ENCODE results near the gene CENPVL1.
A peak's percentile ranks its signal among the peaks of the same experiment; 100 is the strongest.
"Not testable (repeated sequence)": the region's sequence is repeated elsewhere in the genome, so short reads cannot be mapped to it uniquely, and the experiment has no call there.

The CENPVL1 gene

DNA sequence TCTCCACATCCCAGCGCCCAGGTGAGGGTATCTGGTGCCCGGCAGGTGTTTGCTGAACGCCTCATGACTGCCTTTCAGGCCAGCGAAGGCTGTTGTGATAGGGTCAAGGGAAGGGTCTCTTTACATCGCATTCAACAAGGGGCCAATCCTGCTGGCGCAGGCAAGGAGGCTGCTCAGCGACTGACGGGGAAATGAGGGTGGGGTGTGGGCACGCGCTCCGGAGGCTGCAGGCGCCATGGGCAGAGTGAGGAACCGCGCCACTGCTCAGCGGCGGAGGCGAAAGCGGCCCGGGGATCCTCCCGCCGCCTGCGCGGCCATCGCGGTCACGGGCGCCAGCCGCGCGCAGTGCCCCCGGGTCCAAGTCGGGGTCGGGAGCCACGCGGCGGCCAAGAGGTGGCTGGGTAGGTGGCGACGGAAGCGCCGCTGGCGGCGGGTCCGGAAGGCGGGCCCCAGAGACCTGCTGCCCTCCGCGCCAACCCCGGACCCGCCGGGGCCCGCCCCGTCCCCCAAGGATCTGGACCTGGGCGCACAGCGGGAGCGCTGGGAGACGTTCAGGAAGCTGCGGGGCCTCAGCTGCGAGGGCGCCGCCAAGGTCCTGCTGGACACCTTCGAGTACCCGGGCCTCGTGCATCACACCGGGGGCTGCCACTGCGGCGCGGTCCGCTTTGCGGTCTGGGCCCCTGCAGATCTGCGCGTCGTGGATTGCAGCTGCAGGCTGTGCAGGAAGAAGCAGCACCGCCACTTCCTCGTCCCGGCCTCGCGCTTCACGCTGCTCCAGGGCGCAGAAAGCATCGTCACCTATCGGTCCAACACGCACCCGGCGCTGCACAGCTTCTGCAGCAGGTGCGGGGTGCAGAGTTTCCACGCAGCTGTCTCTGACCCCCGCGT, at the start of gene CENPVL1:
CENPVL1 (plus strand) TSS at position 236 of the 888 bp plus-strand sequence; CDS start at position 236, 0 bp downstream.
- H3K9me3 Mint-ChIP-seq; intact Hi-C loops (cut with micrococcal nuclease); H3K36me3 Mint-ChIP-seq (ENCODE audit: low read depth); H3K27ac Mint-ChIP-seq; H3K4me1 Mint-ChIP-seq (ENCODE audit: low read depth); H3K27me3 Mint-ChIP-seq; H3K4me3 Mint-ChIP-seq: not testable (repeated sequence)

DNA sequence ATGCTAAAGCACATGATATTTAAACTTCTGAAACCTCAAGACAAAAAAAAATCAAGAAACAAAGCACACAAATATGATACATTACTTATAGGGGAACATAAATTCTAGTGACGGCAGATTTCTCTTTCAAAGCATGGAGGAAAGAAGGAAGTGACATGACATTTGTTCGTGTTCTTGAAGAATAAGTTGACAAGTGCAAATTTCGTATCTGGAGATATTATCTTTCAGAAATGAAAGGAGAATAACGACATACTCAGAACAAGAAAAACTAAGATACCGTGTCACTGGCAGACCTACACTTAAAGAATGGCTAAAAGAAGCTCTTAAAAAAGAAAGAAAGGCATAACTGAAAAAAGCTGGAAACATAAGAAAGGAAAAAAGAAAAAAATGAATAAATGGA, 44.3 kb upstream of the CENPVL1 start:
- H3K27ac Mint-ChIP-seq, result no peak overlapping the region
- no peaks in the 10 kb centered on the region for H3K4me1 Mint-ChIP-seq (ENCODE audit: low read depth)
- peaks cover 2% of the 10 kb centered on the region for H3K27me3 Mint-ChIP-seq
- no peaks in the 10 kb centered on the region for H3K36me3 Mint-ChIP-seq (ENCODE audit: low read depth)
- no peak overlapping the region for H3K4me3 Mint-ChIP-seq
- intact Hi-C loops (cut with micrococcal nuclease), result no loop called here
- no peaks in the 10 kb centered on the region for H3K9me3 Mint-ChIP-seq

DNA sequence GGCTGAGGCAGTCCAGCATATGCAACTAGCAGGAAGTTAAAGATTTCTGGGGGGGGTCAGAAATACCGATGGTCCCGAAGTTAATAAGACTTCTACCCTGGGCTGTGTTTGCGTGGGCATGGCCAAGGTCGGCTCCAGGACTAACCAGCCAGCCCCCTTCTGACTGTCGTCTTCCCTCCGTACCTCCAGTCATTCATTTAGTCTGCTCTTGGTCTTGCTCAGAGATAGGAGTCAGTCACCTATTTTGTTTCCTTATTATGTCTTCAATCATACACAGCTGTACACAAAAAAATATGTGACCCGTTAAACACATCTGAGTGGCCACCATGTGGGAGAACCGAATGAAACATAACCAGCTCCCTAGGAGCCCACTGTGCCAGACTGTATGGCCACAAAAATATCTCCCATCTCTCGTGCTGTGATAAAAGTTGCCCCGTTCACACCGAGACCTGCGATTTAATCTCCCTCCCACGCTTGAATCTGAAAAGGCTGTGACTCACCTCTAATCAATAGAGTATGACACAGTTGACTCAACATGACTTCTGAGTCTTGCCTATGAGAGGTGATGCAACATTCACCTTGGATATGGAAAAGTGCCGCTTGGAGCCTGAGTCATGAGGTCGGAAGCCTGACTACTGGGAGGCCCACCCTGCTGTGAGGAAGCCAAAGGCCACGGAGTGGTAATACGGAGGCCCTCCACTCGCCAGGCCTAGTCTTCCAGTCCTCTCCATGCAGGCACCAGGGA, 30.5 kb upstream of the CENPVL1 start:
- H3K27ac Mint-ChIP-seq; H3K9me3 Mint-ChIP-seq; H3K27me3 Mint-ChIP-seq; intact Hi-C loops (cut with micrococcal nuclease); H3K4me1 Mint-ChIP-seq (ENCODE audit: low read depth); H3K36me3 Mint-ChIP-seq (ENCODE audit: low read depth); H3K4me3 Mint-ChIP-seq: not testable (repeated sequence)

DNA sequence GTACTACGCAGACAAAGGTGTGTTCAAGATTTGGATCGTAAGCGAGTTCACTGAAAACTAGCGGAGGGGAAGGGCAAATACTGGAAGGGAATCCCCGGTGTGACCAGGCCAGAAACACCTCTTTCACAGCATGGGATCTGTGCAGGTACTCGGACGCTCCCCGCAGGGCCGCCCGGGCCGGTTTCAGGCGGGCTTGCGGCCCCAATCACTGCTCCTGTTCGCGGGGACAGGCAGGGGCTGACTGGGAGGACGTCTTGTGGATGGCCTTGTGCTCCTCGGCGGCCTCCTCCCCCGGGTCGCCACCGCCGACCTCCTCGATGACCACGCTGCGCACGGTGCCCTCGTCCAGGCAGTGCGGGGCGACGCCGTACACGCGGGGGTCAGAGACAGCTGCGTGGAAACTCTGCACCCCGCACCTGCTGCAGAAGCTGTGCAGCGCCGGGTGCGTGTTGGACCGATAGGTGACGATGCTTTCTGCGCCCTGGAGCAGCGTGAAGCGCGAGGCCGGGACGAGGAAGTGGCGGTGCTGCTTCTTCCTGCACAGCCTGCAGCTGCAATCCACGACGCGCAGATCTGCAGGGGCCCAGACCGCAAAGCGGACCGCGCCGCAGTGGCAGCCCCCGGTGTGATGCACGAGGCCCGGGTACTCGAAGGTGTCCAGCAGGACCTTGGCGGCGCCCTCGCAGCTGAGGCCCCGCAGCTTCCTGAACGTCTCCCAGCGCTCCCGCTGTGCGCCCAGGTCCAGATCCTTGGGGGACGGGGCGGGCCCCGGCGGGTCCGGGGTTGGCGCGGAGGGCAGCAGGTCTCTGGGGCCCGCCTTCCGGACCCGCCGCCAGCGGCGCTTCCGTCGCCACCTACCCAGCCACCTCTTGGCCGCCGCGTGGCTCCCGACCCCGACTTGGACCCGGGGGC, 28.2 kb upstream of the CENPVL1 start:
- H3K4me1 Mint-ChIP-seq (ENCODE audit: low read depth); intact Hi-C loops (cut with micrococcal nuclease); H3K4me3 Mint-ChIP-seq; H3K27me3 Mint-ChIP-seq; H3K9me3 Mint-ChIP-seq; H3K27ac Mint-ChIP-seq; H3K36me3 Mint-ChIP-seq (ENCODE audit: low read depth): not testable (repeated sequence)

DNA sequence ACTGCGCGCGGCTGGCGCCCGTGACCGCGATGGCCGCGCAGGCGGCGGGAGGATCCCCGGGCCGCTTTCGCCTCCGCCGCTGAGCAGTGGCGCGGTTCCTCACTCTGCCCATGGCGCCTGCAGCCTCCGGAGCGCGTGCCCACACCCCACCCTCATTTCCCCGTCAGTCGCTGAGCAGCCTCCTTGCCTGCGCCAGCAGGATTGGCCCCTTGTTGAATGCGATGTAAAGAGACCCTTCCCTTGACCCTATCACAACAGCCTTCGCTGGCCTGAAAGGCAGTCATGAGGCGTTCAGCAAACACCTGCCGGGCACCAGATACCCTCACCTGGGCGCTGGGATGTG, 27.6 kb upstream of the CENPVL1 start, which contains the start of gene CENPVL2:
CENPVL2 (minus strand) TSS at position 112 of the 343 bp plus-strand sequence; CDS start at position 112, 0 bp downstream.
- H3K27me3 Mint-ChIP-seq; H3K4me1 Mint-ChIP-seq (ENCODE audit: low read depth); H3K4me3 Mint-ChIP-seq; H3K27ac Mint-ChIP-seq; H3K9me3 Mint-ChIP-seq; H3K36me3 Mint-ChIP-seq (ENCODE audit: low read depth); intact Hi-C loops (cut with micrococcal nuclease): not testable (repeated sequence)

DNA sequence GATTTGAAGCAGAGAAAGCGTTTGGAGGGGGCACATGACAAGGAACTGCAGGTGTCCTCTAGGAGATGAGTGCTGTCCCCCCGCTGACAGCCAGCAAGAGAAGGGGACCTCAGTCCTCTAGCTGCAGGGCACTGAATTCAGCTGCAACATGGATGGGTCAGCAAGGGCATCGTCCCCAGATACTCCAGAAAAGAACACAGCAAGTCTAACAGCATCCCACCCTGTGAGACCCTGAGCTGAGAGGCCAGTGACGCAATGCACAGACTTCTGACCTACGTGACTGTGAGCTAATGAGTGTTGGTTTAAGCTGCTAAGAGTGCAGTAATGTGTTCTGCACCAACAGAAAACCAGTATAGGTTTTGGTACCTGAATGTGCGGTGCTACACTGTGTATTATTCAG, 16.1 kb upstream of the CENPVL1 start:
- H3K4me3 Mint-ChIP-seq, result no peak overlapping the region

DNA sequence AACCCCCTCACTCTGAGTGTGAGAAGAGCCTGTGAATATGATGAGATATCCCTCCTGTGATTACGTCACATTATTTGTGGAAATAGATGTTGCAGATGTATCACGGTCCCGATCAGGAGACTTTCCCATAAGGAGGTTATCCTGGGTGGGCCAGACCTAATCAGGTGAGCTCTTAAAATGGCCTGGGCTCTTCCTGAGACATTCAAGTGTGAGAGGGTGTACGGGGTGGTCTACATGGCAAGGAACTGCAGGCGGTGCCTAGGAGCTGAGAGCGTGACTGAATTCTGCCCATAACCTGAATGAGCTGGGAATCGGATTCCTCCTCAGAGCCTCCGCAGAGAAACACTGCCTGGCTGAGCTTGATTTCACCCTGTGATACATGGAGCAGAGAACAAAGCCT, 12.9 kb upstream of the CENPVL1 start:
- H3K27ac Mint-ChIP-seq, result no peak overlapping the region
- no peaks in the 10 kb centered on the region for H3K27me3 Mint-ChIP-seq
- no peaks in the 10 kb centered on the region for H3K4me1 Mint-ChIP-seq (ENCODE audit: low read depth)
- no peaks in the 10 kb centered on the region for H3K36me3 Mint-ChIP-seq (ENCODE audit: low read depth)
- no peaks in the 10 kb centered on the region for H3K9me3 Mint-ChIP-seq
- no peak overlapping the region for H3K4me3 Mint-ChIP-seq
- intact Hi-C loops (cut with micrococcal nuclease), result no loop called here

More for the DNA sequence above, 16.1 kb upstream of the CENPVL1 start:
- no peaks in the 10 kb centered on the region for H3K27me3 Mint-ChIP-seq
- no peak overlapping the region for H3K27ac Mint-ChIP-seq
- H3K4me1 Mint-ChIP-seq (ENCODE audit: low read depth), result no peaks in the 10 kb centered on the region
- no peaks in the 10 kb centered on the region for H3K36me3 Mint-ChIP-seq (ENCODE audit: low read depth)
- H3K9me3 Mint-ChIP-seq, result no peaks in the 10 kb centered on the region
- intact Hi-C loops (cut with micrococcal nuclease), result no loop called here

DNA sequence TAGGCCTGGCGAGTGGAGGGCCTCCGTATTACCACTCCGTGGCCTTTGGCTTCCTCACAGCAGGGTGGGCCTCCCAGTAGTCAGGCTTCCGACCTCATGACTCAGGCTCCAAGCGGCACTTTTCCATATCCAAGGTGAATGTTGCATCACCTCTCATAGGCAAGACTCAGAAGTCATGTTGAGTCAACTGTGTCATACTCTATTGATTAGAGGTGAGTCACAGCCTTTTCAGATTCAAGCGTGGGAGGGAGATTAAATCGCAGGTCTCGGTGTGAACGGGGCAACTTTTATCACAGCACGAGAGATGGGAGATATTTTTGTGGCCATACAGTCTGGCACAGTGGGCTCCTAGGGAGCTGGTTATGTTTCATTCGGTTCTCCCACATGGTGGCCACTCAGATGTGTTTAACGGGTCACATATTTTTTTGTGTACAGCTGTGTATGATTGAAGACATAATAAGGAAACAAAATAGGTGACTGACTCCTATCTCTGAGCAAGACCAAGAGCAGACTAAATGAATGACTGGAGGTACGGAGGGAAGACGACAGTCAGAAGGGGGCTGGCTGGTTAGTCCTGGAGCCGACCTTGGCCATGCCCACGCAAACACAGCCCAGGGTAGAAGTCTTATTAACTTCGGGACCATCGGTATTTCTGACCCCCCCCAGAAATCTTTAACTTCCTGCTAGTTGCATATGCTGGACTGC, 2.8 kb downstream of the CENPVL1 start:
- H3K36me3 Mint-ChIP-seq (ENCODE audit: low read depth); H3K4me1 Mint-ChIP-seq (ENCODE audit: low read depth); H3K27ac Mint-ChIP-seq; intact Hi-C loops (cut with micrococcal nuclease); H3K9me3 Mint-ChIP-seq; H3K27me3 Mint-ChIP-seq; H3K4me3 Mint-ChIP-seq: not testable (repeated sequence)

DNA sequence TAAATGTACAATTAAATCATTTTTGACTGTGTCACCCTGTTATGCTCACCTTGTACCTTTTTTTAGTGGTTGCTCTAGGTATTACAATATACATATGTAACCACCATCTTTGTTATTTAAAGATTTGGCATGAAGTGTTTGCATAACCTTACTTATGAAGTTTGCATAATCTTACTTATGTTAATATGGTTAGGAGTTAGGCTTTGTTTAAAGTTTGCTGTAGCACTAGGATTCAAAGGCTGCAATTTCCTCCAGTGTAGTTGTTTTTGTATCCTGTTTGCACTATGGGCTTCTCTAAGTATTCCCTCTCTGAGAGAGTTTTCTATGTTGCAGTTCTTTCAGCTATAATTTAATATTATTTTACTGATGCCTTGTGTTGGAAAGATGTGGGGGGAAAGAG, 17.9 kb downstream of the CENPVL1 start:
- intact Hi-C loops (cut with micrococcal nuclease), result no loop called here
- H3K27ac Mint-ChIP-seq, result no peak overlapping the region
- H3K27me3 Mint-ChIP-seq, result peaks cover 3% of the 10 kb centered on the region
- H3K4me3 Mint-ChIP-seq, result no peak overlapping the region
- no peaks in the 10 kb centered on the region for H3K9me3 Mint-ChIP-seq
- no peaks in the 10 kb centered on the region for H3K4me1 Mint-ChIP-seq (ENCODE audit: low read depth)
- no peaks in the 10 kb centered on the region for H3K36me3 Mint-ChIP-seq (ENCODE audit: low read depth)

DNA sequence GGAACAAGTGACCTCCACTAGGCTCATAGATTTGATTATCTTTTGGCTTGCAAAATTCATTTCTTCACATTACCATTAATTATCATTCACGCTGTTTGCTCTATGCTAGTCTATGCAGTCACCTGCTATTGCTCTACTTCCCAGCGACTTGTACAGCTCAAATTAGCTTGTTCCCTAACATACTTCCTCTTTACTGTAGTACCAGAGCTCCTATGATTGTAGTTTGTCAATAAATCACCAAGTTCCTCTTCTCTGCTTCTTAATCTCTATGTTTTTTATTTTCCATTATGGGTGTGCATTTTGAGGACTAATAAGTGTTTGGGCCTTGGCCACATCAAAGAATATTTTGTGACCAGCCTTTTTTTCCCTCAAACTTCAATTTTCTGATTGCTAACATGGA, 26.8 kb downstream of the CENPVL1 start:
- no peaks in the 10 kb centered on the region for H3K9me3 Mint-ChIP-seq

DNA sequence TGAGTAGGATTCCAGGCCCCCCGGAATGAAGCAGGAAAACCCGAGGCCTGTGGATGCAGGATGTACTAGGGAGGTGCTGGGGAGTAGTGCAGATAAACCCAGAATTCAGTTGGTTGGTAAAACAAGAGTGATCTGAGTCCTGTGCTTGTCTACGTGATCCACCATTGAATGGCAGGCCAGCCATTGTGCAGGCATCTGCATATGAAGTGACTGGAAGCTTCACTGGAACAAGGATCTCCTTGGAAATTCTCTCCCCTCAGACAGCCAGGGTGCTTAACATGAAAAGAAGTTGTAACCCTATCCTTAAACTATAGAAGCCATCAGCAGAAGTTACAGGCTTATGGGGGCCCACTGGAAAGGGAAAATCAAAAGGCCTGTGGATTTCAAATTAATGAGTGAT, 32.3 kb downstream of the CENPVL1 start:
- Mint-ChIP-seq H3K9me3 (peaks cover 17% of the 10 kb centered on the region), H3K36me3 (ENCODE audit: low read depth) (peaks cover 20% of the 10 kb centered on the region), H3K27ac (no peak overlapping the region), H3K27me3 (peaks cover 7% of the 10 kb centered on the region), H3K4me1 (ENCODE audit: low read depth) (peaks cover 10% of the 10 kb centered on the region), H3K4me3 (no peak overlapping the region)
- intact Hi-C loops (cut with micrococcal nuclease), result no loop called here

More for the DNA sequence above, 26.8 kb downstream of the CENPVL1 start:
- H3K4me3 Mint-ChIP-seq, result no peak overlapping the region
- H3K4me1 Mint-ChIP-seq (ENCODE audit: low read depth), result peaks cover 6% of the 10 kb centered on the region
- H3K36me3 Mint-ChIP-seq (ENCODE audit: low read depth), result no peaks in the 10 kb centered on the region
- H3K27me3 Mint-ChIP-seq, result peaks cover 5% of the 10 kb centered on the region
- intact Hi-C loops (cut with micrococcal nuclease), result no loop called here
- H3K27ac Mint-ChIP-seq, result no peak overlapping the region

DNA sequence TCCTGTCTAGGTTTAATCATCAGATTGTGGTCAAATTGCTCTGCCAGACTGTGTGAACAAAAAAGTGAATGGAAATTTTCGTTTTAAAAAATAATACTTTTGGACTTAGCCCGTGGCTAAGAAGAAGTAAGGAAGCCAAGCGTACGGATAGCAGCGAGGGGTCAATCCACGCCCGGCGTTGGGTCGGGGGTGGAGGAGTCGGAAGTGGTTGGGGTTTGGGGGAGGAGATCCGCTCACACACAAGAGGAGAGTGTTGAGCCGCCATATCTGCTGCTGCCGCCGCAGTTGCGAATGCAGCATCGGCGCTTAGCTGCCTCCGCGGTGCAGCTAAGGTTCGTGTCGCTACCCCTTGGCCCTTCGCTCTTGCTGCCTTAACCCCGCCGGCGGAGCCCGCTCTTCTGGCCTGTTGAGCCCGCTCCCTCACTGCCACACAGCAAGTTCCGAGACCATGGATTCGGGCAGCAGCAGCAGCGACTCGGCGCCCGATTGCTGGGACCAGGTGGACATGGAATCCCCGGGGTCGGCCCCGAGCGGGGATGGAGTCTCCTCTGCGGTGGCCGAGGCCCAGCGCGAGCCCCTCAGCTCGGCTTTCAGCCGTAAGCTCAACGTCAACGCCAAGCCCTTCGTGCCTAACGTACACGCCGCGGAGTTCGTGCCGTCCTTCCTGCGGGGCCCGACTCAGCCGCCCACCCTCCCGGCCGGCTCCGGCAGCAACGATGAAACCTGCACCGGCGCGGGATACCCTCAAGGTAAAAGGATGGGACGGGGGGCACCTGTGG, 33.1 kb downstream of the CENPVL1 start, which contains the start of gene GSPT2:
GSPT2 (plus strand) TSS at position 264 of the 779 bp plus-strand sequence; CDS start at position 449, 185 bp downstream.
- Mint-ChIP-seq H3K27me3 (peaks cover 7% of the 10 kb centered on the region), H3K36me3 (ENCODE audit: low read depth) (peaks cover 20% of the 10 kb centered on the region), H3K27ac (peak within 1 kb of the TSS; percentile 78), H3K9me3 (peaks cover 17% of the 10 kb centered on the region), H3K4me1 (ENCODE audit: low read depth) (peaks cover 10% of the 10 kb centered on the region), H3K4me3 (peak within 1 kb of the TSS; percentile 84)
- intact Hi-C loops (cut with micrococcal nuclease), result no loop called here

DNA sequence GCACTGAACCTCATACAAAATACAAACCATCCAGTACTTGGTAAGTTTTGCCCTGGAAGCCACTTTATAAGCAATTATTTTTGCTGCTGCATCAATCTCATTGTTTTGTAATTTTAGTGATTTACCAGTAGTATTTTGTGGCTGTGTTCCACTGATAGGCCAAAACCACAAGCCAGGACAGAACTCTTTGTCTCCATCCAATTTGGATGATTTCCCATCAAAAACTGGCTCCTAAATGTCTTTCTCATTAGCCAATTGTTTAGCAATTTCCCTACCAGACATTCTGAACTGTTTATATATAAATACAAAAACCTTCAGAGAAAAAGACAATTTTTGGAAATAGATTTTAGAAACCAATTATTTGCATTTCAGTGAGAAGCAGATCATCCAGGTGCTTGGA, 37.4 kb downstream of the CENPVL1 start:
- peaks cover 10% of the 10 kb centered on the region for H3K4me1 Mint-ChIP-seq (ENCODE audit: low read depth)
- peaks cover 20% of the 10 kb centered on the region for H3K36me3 Mint-ChIP-seq (ENCODE audit: low read depth)
- H3K4me3 Mint-ChIP-seq, result no peak overlapping the region
- no peak overlapping the region for H3K27ac Mint-ChIP-seq
- H3K27me3 Mint-ChIP-seq, result peaks cover 5% of the 10 kb centered on the region
- intact Hi-C loops (cut with micrococcal nuclease), result no loop called here
- peaks cover 17% of the 10 kb centered on the region for H3K9me3 Mint-ChIP-seq
